ENCODE results near the gene ITFG2. TPM values are rescaled to one million over a fixed set of nuclear protein-coding genes. Genes with fewer than 3 reads are reported as not detected.
"Not testable (repeated sequence)": the region's sequence is repeated elsewhere in the genome, so short reads cannot be mapped to it uniquely, and the experiment has no call there.

Gene ITFG2
- total RNA-seq, 1 experiment from 2014 or later: 24.6 TPM

GRCh38 chr12:2868986-2869632 lies 56.6 kb downstream of the ITFG2 start:
- H3K4me3 ChIP-seq (replicated peaks in 1 of 2; ENCODE audit: low read depth in 1 of 2, low read length in 2 of 2); H2AFZ ChIP-seq (ENCODE audit: low read depth, low read length, poor library complexity, severe bottlenecking); H3K4me2 ChIP-seq (ENCODE audit: low read length); H3K9me2 ChIP-seq (ENCODE audit: insufficient read depth); H3K27me3 ChIP-seq (ENCODE audit: insufficient read depth, low read length); intact Hi-C loops (cut with micrococcal nuclease); ATAC-seq; H3K27ac ChIP-seq (ENCODE audit: low read depth, low read length); POLR2A ChIA-PET; H4K20me1 ChIP-seq (ENCODE audit: insufficient read depth); H3K9me3 ChIP-seq (ENCODE audit: control insufficient read depth in 1 of 2, insufficient read depth in 1 of 2, low read depth in 1 of 2, low read length in 2 of 2); H3K9ac ChIP-seq (ENCODE audit: low read length); BruUV-seq (replicated peaks); H3K4me1 ChIP-seq (ENCODE audit: control insufficient read depth in 1 of 2, insufficient read depth in 2 of 2, low read length in 2 of 2); DNase-seq (ENCODE audit: low read depth, low spot score): not testable (repeated sequence)
- Histone ChIP-seq H3K79me2 (ENCODE audit: insufficient read depth, low read length) (peaks cover 32% of the 10 kb centered on the region), H3K36me3 (ENCODE audit: control insufficient read depth in 1 of 2, insufficient read depth in 2 of 2, low read length in 2 of 2) (peaks cover 56 to 60% of the 10 kb centered on the region in 2 experiments)
- ChIA-PET RAD21 (ENCODE audit: low non-redundant PET in 1 of 2, low total read pairs in 2 of 2, uncharacterized antibody in 2 of 2, unreplicated experiment in 2 of 2) (interaction anchor here in 1 of 2 experiments (0.7 kb wide), 1 partner anchor 13 kb away, joined by 3 read pairs; no protein-coding TSS in a partner anchor), CTCF (interaction anchor here (1.6 kb wide), 1 partner anchor 15 kb away, joined by 3 read pairs; no protein-coding TSS in a partner anchor)

Other genes with a start within 250 kb of the ITFG2 start
- gene FKBP4, start 17.7 kb upstream of the ITFG2 start, total RNA-seq (2021; ENCODE audit: unreplicated experiment): 178 TPM
- gene NRIP2, start 22.4 kb downstream of the ITFG2 start, total RNA-seq (2021; ENCODE audit: unreplicated experiment): not detected
- gene TEX52, start 44.4 kb downstream of the ITFG2 start, total RNA-seq (2021; ENCODE audit: unreplicated experiment): not detected
- 85.1 TPM for gene FOXM1, start 64.5 kb downstream of the ITFG2 start, total RNA-seq (2021; ENCODE audit: unreplicated experiment)
- 29.7 TPM for gene RHNO1, start 64.6 kb downstream of the ITFG2 start, total RNA-seq (2021; ENCODE audit: unreplicated experiment)
- 21.3 TPM for gene TULP3, start 78.2 kb downstream of the ITFG2 start, total RNA-seq (2021; ENCODE audit: unreplicated experiment)
- gene TEAD4, start 146.7 kb downstream of the ITFG2 start, total RNA-seq (2021; ENCODE audit: unreplicated experiment): 43.2 TPM

Measured in HCT116 (cell line).